HepG2 (cell line): ENCODE data around the gene MADCAM1. TPM values are rescaled to one million over a fixed set of nuclear protein-coding genes. Genes with fewer than 3 reads are reported as not detected.

Experiments
- ADNP ChIP-seq: sonication (generic); formaldehyde crosslinking; IDR thresholded peaks from 2 replicates; pipeline ENCODE4 v1.4.0; 2020; ENCODE audit warnings: missing genetic modification reagents
- AHR ChIP-seq: IDR thresholded peaks from 2 replicates; pipeline ENCODE4 v1.6.1; 2018; ENCODE audit warnings: missing genetic modification reagents, missing compliant biosample characterization
- CREBL2 ChIP-seq: sonication (generic); formaldehyde crosslinking; IDR thresholded peaks from 2 replicates; pipeline ENCODE4 v1.8.1; 2023; ENCODE audit warnings: missing genetic modification reagents, mild to moderate bottlenecking, borderline replicate concordance
- DNMT3B ChIP-seq: conservative IDR thresholded peaks from 2 replicates; pipeline ENCODE4 v1.6.1; 2016; ENCODE audit warnings: missing biosample characterization, control low read depth
- ETS1 ChIP-seq: sonication (generic); formaldehyde crosslinking; IDR thresholded peaks from 2 replicates; pipeline ENCODE4 v1.4.0; 2020; ENCODE audit warnings: missing genetic modification reagents
- GMEB1 ChIP-seq: sonication (generic); formaldehyde crosslinking; IDR thresholded peaks from 2 replicates; pipeline ENCODE4 v1.5.1; 2020; ENCODE audit warnings: missing genetic modification reagents, mild to moderate bottlenecking, borderline replicate concordance
- HDAC2 ChIP-seq: sonication (generic); formaldehyde crosslinking; IDR thresholded peaks from 2 replicates; pipeline ENCODE4 v1.4.0; 2020; ENCODE audit warnings: missing genetic modification reagents
- HOXA5 ChIP-seq: sonication (generic); formaldehyde crosslinking; IDR thresholded peaks from 2 replicates; pipeline ENCODE4 v1.4.0; 2020; ENCODE audit warnings: missing genetic modification reagents
- MXD4 ChIP-seq: IDR thresholded peaks from 2 replicates; pipeline ENCODE4 v1.6.1; 2016; ENCODE audit warnings: mild to moderate bottlenecking, missing biosample characterization, missing genetic modification reagents
- PATZ1 ChIP-seq: sonication (generic); formaldehyde crosslinking; IDR thresholded peaks from 2 replicates; pipeline ENCODE4 v1.4.0; 2020; ENCODE audit warnings: missing genetic modification reagents
- PLRG1 ChIP-seq: fragments of 450-650 bp; conservative IDR thresholded peaks from 2 replicates; pipeline ENCODE4 v1.6.1; 2016
- RELA ChIP-seq: sonication (generic); formaldehyde crosslinking; IDR thresholded peaks from 2 replicates; pipeline ENCODE4 v1.4.0; 2020; ENCODE audit warnings: missing genetic modification reagents
- TARDBP ChIP-seq: sonication (generic); formaldehyde crosslinking; IDR thresholded peaks from 2 replicates; pipeline ENCODE4 v1.8.0; 2022; ENCODE audit warnings: mild to moderate bottlenecking, missing genetic modification reagents
- THAP7 ChIP-seq: sonication (generic); formaldehyde crosslinking; IDR thresholded peaks from 2 replicates; pipeline ENCODE4 v1.8.1; 2023; ENCODE audit warnings: mild to moderate bottlenecking, missing genetic modification reagents
- XRCC5 ChIP-seq: fragments of 200-400 bp; formaldehyde crosslinking; optimal IDR thresholded peaks from 2 replicates; pipeline ENCODE3; 2017; ENCODE audit warnings: mild to moderate bottlenecking, low read length
- ZNF234 ChIP-seq: sonication (generic); formaldehyde crosslinking; conservative IDR thresholded peaks from 2 replicates; pipeline ENCODE4 v1.5.1; 2020; ENCODE audit warnings: mild to moderate bottlenecking, missing genetic modification reagents
- ZNF251 ChIP-seq: sonication (generic); formaldehyde crosslinking; IDR thresholded peaks from 2 replicates; pipeline ENCODE4 v1.9.0; 2021; ENCODE audit warnings: mild to moderate bottlenecking, missing genetic modification reagents
- ZNF362 ChIP-seq: sonication (generic); formaldehyde crosslinking; IDR thresholded peaks from 2 replicates; pipeline ENCODE4 v1.4.0; 2020; ENCODE audit warnings: missing genetic modification reagents, mild to moderate bottlenecking, borderline replicate concordance
- ZNF510 ChIP-seq: sonication (generic); formaldehyde crosslinking; IDR thresholded peaks from 2 replicates; pipeline ENCODE4 v1.4.0; 2020; ENCODE audit warnings: low read depth, mild to moderate bottlenecking, missing genetic modification reagents
- ZNF703 ChIP-seq: sonication (generic); formaldehyde crosslinking; IDR thresholded peaks from 2 replicates; pipeline ENCODE4 v1.5.1; 2020; ENCODE audit warnings: missing genetic modification reagents, mild to moderate bottlenecking, moderate library complexity, borderline replicate concordance
- ZSCAN9 ChIP-seq: IDR thresholded peaks from 2 replicates; pipeline ENCODE4 v1.6.1; 2016; ENCODE audit warnings: borderline replicate concordance
- polyA plus RNA-seq, 8 experiments: library from polyadenylated mRNA; depleted of rRNA in 3 of 8; stranded (reverse) in 7 of 8; unstranded in 1 of 8; fragments of >200 nt; fragmentation: Illumina TruSeq in 4 of 8; extraction: Trizol in 4 of 8; gene quantifications; 2 replicates each; pipeline versions ENCODE4 v1.2.1 to v1.2.3, GENCODE V29; 2011 to 2016; ENCODE audit warnings: low read depth in 4 of 8, missing spikeins in 1 of 8, mixed read lengths in 1 of 8; ENCODE audit not compliant: insufficient read depth in 1 of 8
- total RNA-seq, 5 experiments: library from RNA; depleted of rRNA; stranded (reverse); fragments of >200 nt; fragmentation: Illumina TruSeq; extraction: Trizol; gene quantifications; 2 replicates each; pipeline ENCODE4 v1.2.3, GENCODE V29; 2016; ENCODE audit warnings: low read depth in 1 of 5

The MADCAM1 gene
- total and polyA plus RNA-seq, 2 of the 13 experiments (the other 11 are each of a cell fraction or from before 2014, with no cell fraction given): 0.29 to 0.33 TPM

GRCh38 chr19:507286-508203 is 11.3 kb downstream of the MADCAM1 start, which contains the start of gene TPGS1 (continued):
- no peak for TF ChIP-seq ZNF234 (CRISPR knock-in tag)
- TF ChIP-seq THAP7 (CRISPR knock-in tag): no peak
- TF ChIP-seq DNMT3B (CRISPR knock-in tag): no peak
- 0 out of 2 replicates have a peak, but pooled peaks have one; percentile 43 for TF ChIP-seq ZNF703 (CRISPR knock-in tag)
- TF ChIP-seq PATZ1: peak; percentile 54
- no peak for TF ChIP-seq RELA (CRISPR knock-in tag)
- no peak for TF ChIP-seq HDAC2 (CRISPR knock-in tag)
- TF ChIP-seq ZNF362 (CRISPR knock-in tag): no peak
- TF ChIP-seq CREBL2 (CRISPR knock-in tag): no peak
- peak; percentile 73; the same call in 1 of the 2 replicates for TF ChIP-seq GMEB1 (CRISPR knock-in tag)
- TF ChIP-seq ZNF510 (CRISPR knock-in tag): no peak
- TF ChIP-seq XRCC5: peak; percentile 24
- TF ChIP-seq ETS1 (CRISPR knock-in tag): no peak
- TF ChIP-seq HOXA5 (CRISPR knock-in tag): peak; percentile 80; the same call in 1 of the 2 replicates
- 0 out of 2 replicates have a peak, but pooled peaks have one; percentile 37 for TF ChIP-seq MXD4 (CRISPR knock-in tag)
- TF ChIP-seq ZSCAN9 (CRISPR knock-in tag): no peak; the same call in 1 of the 2 replicates
- no peak for TF ChIP-seq ADNP
- TF ChIP-seq TARDBP (CRISPR knock-in tag): no peak; the same call in 1 of the 2 replicates
- TF ChIP-seq ZNF251 (CRISPR knock-in tag): no peak
- TF ChIP-seq AHR: no peak
- no peak for TF ChIP-seq PLRG1
